GM12878 (cell line): ENCODE results near the gene DST. TPM values are rescaled to one million over a fixed set of nuclear protein-coding genes. Genes with fewer than 3 reads are reported as not detected.

ENCODE experiments used
- ATAC-seq: fragments of 200-7000 bp; cut with Tn5 transposase; 3 replicates; pipeline ENCODE4 v1.9.1; 2020; ENCODE audit warnings: mild to moderate bottlenecking, moderate library complexity
- BruUV-seq: library from RNA; stranded (reverse); fragments of 400-500 nt; replicated peaks from 2 replicates; lab custom pipeline; 2021; lab: Mats Ljungman, UMichigan
- CTCF ChIA-PET: fragments of 300-600 bp; sonication (Branson Sonifier 250); formaldehyde crosslinking; extraction: SDS; loops from one replicate; lab custom pipeline; 2021; ENCODE audit warnings: inconsistent platforms; lab: Yijun Ruan, JAX
- POLR2A ChIA-PET: fragments of 350-600 bp; formaldehyde crosslinking; extraction: SDS; loops from one replicate; lab custom pipeline; 2021; ENCODE audit warnings: inconsistent platforms; lab: Charles Lee
- RAD21 ChIA-PET: fragments of 300-600 bp; sonication (Branson Sonifier 250); formaldehyde crosslinking; loops from one replicate; lab custom pipeline; 2023; ENCODE audit warnings: antibody characterized with exemption; ENCODE audit not compliant: unreplicated experiment; lab: Charles Lee
- SMC1A ChIA-PET: fragments of 300-600 bp; sonication (Branson Sonifier 250); formaldehyde crosslinking; loops from one replicate; lab custom pipeline; 2023; ENCODE audit not compliant: unreplicated experiment, uncharacterized antibody; lab: Charles Lee
- DNase-seq: peaks from one replicate; pipeline ENCODE4 v3.0.0-alpha.2; 2011; ENCODE audit warnings: low read depth, low spot score
- FAIRE-seq: peaks from 3 replicates; lab custom pipeline; 2011; peaks lifted over from hg19 to GRCh38; lab: Jason Lieb, UNC
- H2AFZ ChIP-seq: 2 replicates; pipeline ENCODE4 v1.6.0; 2011; ENCODE audit warnings: low read depth, low read length, control low read depth; ENCODE audit not compliant: control insufficient read depth
- H3K27ac ChIP-seq: 2 replicates; pipeline ENCODE4 v1.5.1; 2011; ENCODE audit warnings: control low read depth; ENCODE audit not compliant: control insufficient read depth, insufficient read depth
- H3K27me3 ChIP-seq, 2 experiments: replicated peaks in 1 of 2; 2 replicates each; pipeline versions ENCODE4 v1.6.0 to v1.6.1; 2011; ENCODE audit warnings: low read length in 1 of 2; ENCODE audit not compliant: control insufficient read depth in 2 of 2, insufficient read depth in 2 of 2
- H3K36me3 ChIP-seq, 2 experiments: 2 replicates each; pipeline ENCODE4 v1.5.1; 2011; ENCODE audit warnings: low read length in 1 of 2; ENCODE audit not compliant: control insufficient read depth in 2 of 2, insufficient read depth in 2 of 2
- H3K4me1 ChIP-seq: 2 replicates; pipeline ENCODE4 v1.6.1; 2011; ENCODE audit warnings: mild to moderate bottlenecking, low read length, moderate library complexity, mixed read lengths; ENCODE audit not compliant: control insufficient read depth, insufficient read depth
- H3K4me2 ChIP-seq: 2 replicates; pipeline ENCODE4 v1.6.0; 2011; ENCODE audit warnings: control low read depth; ENCODE audit not compliant: control insufficient read depth, insufficient read depth
- H3K4me3 ChIP-seq: fragments of 200-600 bp; sonication (generic); 2 replicates; pipeline ENCODE4 v1.5.1; 2016
- H3K79me2 ChIP-seq: 2 replicates; pipeline ENCODE4 v1.6.0; 2011; ENCODE audit warnings: low read length; ENCODE audit not compliant: control insufficient read depth, insufficient read depth
- H3K9ac ChIP-seq: 2 replicates; pipeline ENCODE4 v1.8.0; 2011; ENCODE audit warnings: low read length, control low read depth, mixed read lengths; ENCODE audit not compliant: control insufficient read depth, insufficient read depth
- H3K9me3 ChIP-seq: replicated peaks from 3 replicates; pipeline ENCODE4 v1.5.1; 2011; ENCODE audit warnings: mild to moderate bottlenecking, low read length; ENCODE audit not compliant: control insufficient read depth, insufficient read depth
- H4K20me1 ChIP-seq: 2 replicates; pipeline ENCODE4 v1.6.0; 2011; ENCODE audit not compliant: control insufficient read depth, insufficient read depth
- BRCA1 ChIP-seq: IDR thresholded peaks from 2 replicates; pipeline ENCODE4 v1.6.1; 2011; ENCODE audit warnings: low read depth, low read length, improper control_type of control experiment
- NR2F1 ChIP-seq: fragments of 450-650 bp; conservative IDR thresholded peaks from 2 replicates; pipeline ENCODE4 v1.6.1; 2017; ENCODE audit warnings: mild to moderate bottlenecking
- NRF1 ChIP-seq: conservative IDR thresholded peaks from 2 replicates; pipeline ENCODE4 v1.6.1; 2011; ENCODE audit warnings: mild to moderate bottlenecking, low read depth, low read length, improper control_type of control experiment
- POLR2A ChIP-seq: IDR thresholded peaks from 2 replicates; pipeline ENCODE4 v1.6.1; 2011; ENCODE audit warnings: low read depth, mild to moderate bottlenecking, low read length
- RAD51 ChIP-seq: fragments of 450-650 bp; IDR thresholded peaks from 2 replicates; pipeline ENCODE4 v1.6.1; 2016; ENCODE audit warnings: moderate library complexity, mild to moderate bottlenecking, inconsistent platforms
- SIX5 ChIP-seq: IDR thresholded peaks from 2 replicates; pipeline ENCODE4 v1.6.1; 2011; ENCODE audit warnings: mild to moderate bottlenecking, low read depth, low read length, moderate library complexity; ENCODE audit not compliant: severe bottlenecking
- SMAD1 ChIP-seq: fragments of 450-650 bp; IDR thresholded peaks from 2 replicates; pipeline ENCODE4 v1.6.1; 2018; ENCODE audit warnings: mild to moderate bottlenecking, low read depth; ENCODE audit not compliant: partially characterized antibody
- ZNF274 ChIP-seq: IDR thresholded peaks from one replicate; pipeline ENCODE4 v1.8.0; 2011; ENCODE audit not compliant: insufficient read length, insufficient read depth
- WGBS: methylation state at CpG from one replicate; pipeline ENCODE4 v1.1.6; 2016; ENCODE audit warnings: low lambda C conversion rate; ENCODE audit not compliant: insufficient replicate concordance, insufficient coverage; ENCODE audit errors: missing lambda C conversion rate; 5-methylcytosine and 5-hydroxymethylcytosine counted together
- in situ Hi-C: fragments of 300-500 bp; cut with MboI; formaldehyde crosslinking; loops from 9 replicates; pipeline ENCODE4 v1.14.3; 2018; ENCODE audit warnings: mixed read lengths
- intact Hi-C: fragments of 100-400 bp; cut with micrococcal nuclease; formaldehyde crosslinking; loops from one replicate; pipeline ENCODE4 v1.14.2; 2022; ENCODE audit not compliant: unreplicated experiment
- polyA plus RNA-seq, 11 experiments: library from polyadenylated mRNA; depleted of rRNA in 4 of 11; unstranded in 6 of 11; stranded (reverse) in 5 of 11; fragments of >200 nt; fragmentation: Nextera tagmentation in 4 of 11; fragmentation: Illumina TruSeq in 1 of 11; extraction: Ambion mirVana in 4 of 11; extraction: Trizol in 1 of 11; gene quantifications; 1 replicate in 1 of 11; 2 replicates in 10 of 11; pipeline versions ENCODE4 v1.2.1 to v1.2.3, GENCODE V29; 2011 to 2016; ENCODE audit warnings: inconsistent platforms in 2 of 11, missing spikeins in 2 of 11, low read depth in 1 of 11
- total RNA-seq, 4 experiments: library from RNA; depleted of rRNA in 3 of 4; stranded (reverse); fragments of >200 nt in 3 of 4; fragmentation: Illumina TruSeq in 1 of 4; extraction: Trizol in 1 of 4; gene quantifications; 2 replicates each; pipeline versions ENCODE4 v1.2.1 to v1.2.3, GENCODE V29; 2013 to 2021
- TF ChIP-seq, protein P1 (sequence below): IDR thresholded peaks from 2 replicates; pipeline ENCODE4 v1.6.1; 2011; ENCODE audit warnings: borderline replicate concordance, low read depth, mild to moderate bottlenecking, moderate library complexity, low read length; ENCODE audit not compliant: insufficient read depth, poor library complexity, severe bottlenecking
- TF ChIP-seq, protein P2 (sequence below): IDR thresholded peaks from 2 replicates; pipeline ENCODE4 v1.6.1; 2012; ENCODE audit warnings: improper control_type of control experiment, low read depth, low read length; ENCODE audit not compliant: insufficient replicate concordance

DST gene
- total and polyA plus RNA-seq, 10 of the 15 experiments (the other 5 are each of a cell fraction or from before 2014, with no cell fraction given): 32.1 to 156 (median 75.0) TPM

GRCh38 chr6:56538851-56539250, 103.8 kb downstream of the DST start:
- SMC1A ChIA-PET: interaction anchor here (0.8 to 3.2 kb wide), 6 partner anchors 9 to 220 kb away, joined by 3 to 15 read pairs (median 7); no protein-coding TSS in a partner anchor
- Histone ChIP-seq H2AFZ (no peak overlapping the region), H3K79me2 (peaks cover 37% of the 10 kb centered on the region), H3K9me3 (no peaks in the 10 kb centered on the region), H3K36me3 (peaks cover 2 to 23% of the 10 kb centered on the region in 2 experiments), H3K9ac (no peak overlapping the region), H3K4me3 (no peak overlapping the region), H3K27ac (no peak overlapping the region), H4K20me1 (no peaks in the 10 kb centered on the region), H3K4me1 (peaks cover 13% of the 10 kb centered on the region; the same call in 1 of the 2 replicates), H3K4me2 (no peak overlapping the region), H3K27me3 (no peaks in the 10 kb centered on the region)
- FAIRE-seq: no peak
- TF ChIP-seq, protein P1, sequence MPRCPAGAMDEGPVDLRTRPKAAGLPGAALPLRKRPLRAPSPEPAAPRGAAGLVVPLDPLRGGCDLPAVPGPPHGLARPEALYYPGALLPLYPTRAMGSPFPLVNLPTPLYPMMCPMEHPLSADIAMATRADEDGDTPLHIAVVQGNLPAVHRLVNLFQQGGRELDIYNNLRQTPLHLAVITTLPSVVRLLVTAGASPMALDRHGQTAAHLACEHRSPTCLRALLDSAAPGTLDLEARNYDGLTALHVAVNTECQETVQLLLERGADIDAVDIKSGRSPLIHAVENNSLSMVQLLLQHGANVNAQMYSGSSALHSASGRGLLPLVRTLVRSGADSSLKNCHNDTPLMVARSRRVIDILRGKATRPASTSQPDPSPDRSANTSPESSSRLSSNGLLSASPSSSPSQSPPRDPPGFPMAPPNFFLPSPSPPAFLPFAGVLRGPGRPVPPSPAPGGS: no peak
- TF ChIP-seq POLR2A (no peak), SIX5 (no peak), ZNF274 (no peak), NR2F1 (no peak), BRCA1 (no peak), RAD51 (no peak), SMAD1 (no peak), NRF1 (no peak)
- TF ChIP-seq, protein P2, sequence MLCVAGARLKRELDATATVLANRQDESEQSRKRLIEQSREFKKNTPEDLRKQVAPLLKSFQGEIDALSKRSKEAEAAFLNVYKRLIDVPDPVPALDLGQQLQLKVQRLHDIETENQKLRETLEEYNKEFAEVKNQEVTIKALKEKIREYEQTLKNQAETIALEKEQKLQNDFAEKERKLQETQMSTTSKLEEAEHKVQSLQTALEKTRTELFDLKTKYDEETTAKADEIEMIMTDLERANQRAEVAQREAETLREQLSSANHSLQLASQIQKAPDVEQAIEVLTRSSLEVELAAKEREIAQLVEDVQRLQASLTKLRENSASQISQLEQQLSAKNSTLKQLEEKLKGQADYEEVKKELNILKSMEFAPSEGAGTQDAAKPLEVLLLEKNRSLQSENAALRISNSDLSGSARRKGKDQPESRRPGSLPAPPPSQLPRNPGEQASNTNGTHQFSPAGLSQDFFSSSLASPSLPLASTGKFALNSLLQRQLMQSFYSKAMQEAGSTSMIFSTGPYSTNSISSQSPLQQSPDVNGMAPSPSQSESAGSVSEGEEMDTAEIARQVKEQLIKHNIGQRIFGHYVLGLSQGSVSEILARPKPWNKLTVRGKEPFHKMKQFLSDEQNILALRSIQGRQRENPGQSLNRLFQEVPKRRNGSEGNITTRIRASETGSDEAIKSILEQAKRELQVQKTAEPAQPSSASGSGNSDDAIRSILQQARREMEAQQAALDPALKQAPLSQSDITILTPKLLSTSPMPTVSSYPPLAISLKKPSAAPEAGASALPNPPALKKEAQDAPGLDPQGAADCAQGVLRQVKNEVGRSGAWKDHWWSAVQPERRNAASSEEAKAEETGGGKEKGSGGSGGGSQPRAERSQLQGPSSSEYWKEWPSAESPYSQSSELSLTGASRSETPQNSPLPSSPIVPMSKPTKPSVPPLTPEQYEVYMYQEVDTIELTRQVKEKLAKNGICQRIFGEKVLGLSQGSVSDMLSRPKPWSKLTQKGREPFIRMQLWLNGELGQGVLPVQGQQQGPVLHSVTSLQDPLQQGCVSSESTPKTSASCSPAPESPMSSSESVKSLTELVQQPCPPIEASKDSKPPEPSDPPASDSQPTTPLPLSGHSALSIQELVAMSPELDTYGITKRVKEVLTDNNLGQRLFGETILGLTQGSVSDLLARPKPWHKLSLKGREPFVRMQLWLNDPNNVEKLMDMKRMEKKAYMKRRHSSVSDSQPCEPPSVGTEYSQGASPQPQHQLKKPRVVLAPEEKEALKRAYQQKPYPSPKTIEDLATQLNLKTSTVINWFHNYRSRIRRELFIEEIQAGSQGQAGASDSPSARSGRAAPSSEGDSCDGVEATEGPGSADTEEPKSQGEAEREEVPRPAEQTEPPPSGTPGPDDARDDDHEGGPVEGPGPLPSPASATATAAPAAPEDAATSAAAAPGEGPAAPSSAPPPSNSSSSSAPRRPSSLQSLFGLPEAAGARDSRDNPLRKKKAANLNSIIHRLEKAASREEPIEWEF: no peak
- ATAC-seq: no peak
- RAD21 ChIA-PET: interaction anchor here (1.5 to 2.5 kb wide), 2 partner anchors 10 to 13 kb away, joined by 7 to 9 read pairs; no protein-coding TSS in a partner anchor
- no TSS peak for BruUV-seq
- intact Hi-C loops: no loop called here
- POLR2A ChIA-PET: interaction anchor here (0.6 to 0.9 kb wide), 3 partner anchors 26 to 683 kb away, joined by 3 to 8 read pairs (median 4); no protein-coding TSS in a partner anchor
- WGBS: 74% methylated on average over 2 of the region's 2 CpGs
- CTCF ChIA-PET: interaction anchor here (0.6 to 6.1 kb wide), 7 partner anchors 9 to 87 kb away, joined by 3 to 84 read pairs (median 4); no protein-coding TSS in a partner anchor
- no peak for DNase-seq
- in situ Hi-C loops: no loop called here
